Endodermal cell (in vitro differentiated cells): ENCODE measurements around the gene FGD4. TPM values are rescaled to one million over a fixed set of nuclear protein-coding genes. Genes with fewer than 3 reads are reported as not detected.

Experiments
- DNase-seq: peaks from one replicate; pipeline ENCODE4 v3.0.0-alpha.2; 2017
- H3K27ac ChIP-seq: 2 replicates; pipeline ENCODE4 v1.5.1; 2013; ENCODE audit warnings: mild to moderate bottlenecking, low read depth, low read length, moderate library complexity
- H3K27me3 ChIP-seq: 2 replicates; pipeline ENCODE4 v1.6.1; 2013; ENCODE audit warnings: mild to moderate bottlenecking, low read length, moderate library complexity; ENCODE audit not compliant: insufficient read depth, control insufficient read depth, poor library complexity, severe bottlenecking
- H3K36me3 ChIP-seq: 2 replicates; pipeline ENCODE4 v1.7.0; 2013; ENCODE audit warnings: mild to moderate bottlenecking, low read length, moderate library complexity; ENCODE audit not compliant: control insufficient read depth, insufficient read depth
- H3K4me1 ChIP-seq: one replicate; pipeline ENCODE4 v1.7.0; 2013; ENCODE audit warnings: low read length; ENCODE audit not compliant: control insufficient read depth, insufficient read depth
- H3K4me3 ChIP-seq: 2 replicates; pipeline ENCODE4 v1.5.1; 2013; ENCODE audit warnings: mild to moderate bottlenecking, low read length, moderate library complexity
- H3K9ac ChIP-seq: 2 replicates; pipeline ENCODE4 v1.6.1; 2013; ENCODE audit warnings: mild to moderate bottlenecking, low read length, moderate library complexity; ENCODE audit not compliant: poor library complexity, severe bottlenecking; ENCODE audit errors: extremely low read depth
- H3K9me3 ChIP-seq: 2 replicates; pipeline ENCODE4 v1.6.1; 2013; ENCODE audit warnings: mild to moderate bottlenecking, low read length, moderate library complexity; ENCODE audit not compliant: control insufficient read depth
- H3K27ac Mint-ChIP-seq: 2 replicates; pipeline ENCODE4 v1.8.0; 2020; ENCODE audit warnings: mixed read lengths
- H3K27me3 Mint-ChIP-seq: 2 replicates; pipeline ENCODE4 v1.8.0; 2021; ENCODE audit warnings: mild to moderate bottlenecking, mixed read lengths; ENCODE audit not compliant: insufficient read depth
- H3K36me3 Mint-ChIP-seq: 2 replicates; pipeline ENCODE4 v1.8.0; 2020; ENCODE audit warnings: low read depth, mixed read lengths
- H3K4me1 Mint-ChIP-seq: 2 replicates; pipeline ENCODE4 v1.8.0; 2020; ENCODE audit warnings: mixed read lengths
- H3K4me3 Mint-ChIP-seq: 2 replicates; pipeline ENCODE4 v1.8.0; 2020; ENCODE audit warnings: mild to moderate bottlenecking, moderate library complexity, mixed read lengths
- H3K9me3 Mint-ChIP-seq: 2 replicates; pipeline ENCODE4 v1.8.0; 2020; ENCODE audit warnings: mild to moderate bottlenecking, mixed read lengths
- CTCF ChIP-seq: fragments of 200-600 bp; sonication (generic); conservative IDR thresholded peaks from 2 replicates; pipeline ENCODE4 v1.5.0; 2021; ENCODE audit warnings: antibody characterized with exemption, mild to moderate bottlenecking
- WGBS, 2 experiments: methylation state at CpG; one replicate each; pipeline versions ENCODE4 v1.1.5 to v1.1.7; 2013; ENCODE audit warnings: missing lambda C conversion rate in 2 of 2, mixed read lengths in 1 of 2; ENCODE audit not compliant: insufficient coverage in 1 of 2, insufficient read length in 1 of 2; 5-methylcytosine and 5-hydroxymethylcytosine counted together
- total RNA-seq, 2 donors: library from RNA; stranded (reverse); fragmentation: NEBNext Ultra II Directional in 1 of 2; extraction: Animal tissue kit (Norgen Biotek cat#: 25700) in 1 of 2; gene quantifications; 2 replicates in 1 of 2; 3 replicates in 1 of 2; pipeline ENCODE4 v1.2.1, GENCODE V29; 2021

The FGD4 gene
- total RNA-seq, 2 donors from 2014 or later, result 27.6 to 57.7 TPM

- peaks cover 25% of the 10 kb centered on the region for H3K36me3 Mint-ChIP-seq
- no peak for DNase-seq
- H3K4me1 ChIP-seq, result no peaks in the 10 kb centered on the region
- peak overlapping the region; percentile 83 for H3K4me3 Mint-ChIP-seq
- H3K9me3 ChIP-seq, result no peaks in the 10 kb centered on the region
- no peak overlapping the region for H3K27ac ChIP-seq
- H3K9ac ChIP-seq, result no peak overlapping the region
- peak overlapping the region; percentile 93 for H3K4me3 ChIP-seq
- H3K27me3 Mint-ChIP-seq, result no peaks in the 10 kb centered on the region
- H3K9me3 Mint-ChIP-seq, result no peaks in the 10 kb centered on the region
- TF ChIP-seq CTCF, result no peak
- no peaks in the 10 kb centered on the region for H3K27me3 ChIP-seq
- no peak overlapping the region for H3K27ac Mint-ChIP-seq
- peaks cover 13% of the 10 kb centered on the region for H3K4me1 Mint-ChIP-seq
- H3K36me3 ChIP-seq, result peaks cover 4% of the 10 kb centered on the region
These were observed 281.4 kb downstream of the FGD4 start for GRCh38 chr12:32680787-32681186.

GRCh38 chr12:32681272-32681671 is 281.9 kb downstream of the FGD4 start:
- no peaks in the 10 kb centered on the region for H3K9me3 ChIP-seq
- H3K36me3 ChIP-seq, result peaks cover 8% of the 10 kb centered on the region
- H3K4me1 ChIP-seq, result no peaks in the 10 kb centered on the region
- H3K27ac Mint-ChIP-seq, result no peak overlapping the region
- H3K9me3 Mint-ChIP-seq, result no peaks in the 10 kb centered on the region
- H3K27me3 Mint-ChIP-seq, result no peaks in the 10 kb centered on the region
- H3K4me3 ChIP-seq, result peak overlapping the region; percentile 93
- no peak overlapping the region for H3K27ac ChIP-seq
- H3K4me1 Mint-ChIP-seq, result peaks cover 13% of the 10 kb centered on the region
- DNase-seq, result no peak
- H3K9ac ChIP-seq, result no peak overlapping the region
- TF ChIP-seq CTCF, result no peak
- peak overlapping the region; percentile 83 for H3K4me3 Mint-ChIP-seq
- no peaks in the 10 kb centered on the region for H3K27me3 ChIP-seq
- WGBS, 2 experiments, result 87 to 90% methylated on average over 4 to 5 of the region's 11 CpGs
- H3K36me3 Mint-ChIP-seq, result peaks cover 28% of the 10 kb centered on the region

GRCh38 chr12:32686340-32686739 is 287.0 kb downstream of the FGD4 start:
- Histone ChIP-seq H3K27ac (no peak overlapping the region), H3K9me3 (peaks cover 9% of the 10 kb centered on the region), H3K4me3 (no peak overlapping the region), H3K9ac (no peak overlapping the region), H3K36me3 (peaks cover 16% of the 10 kb centered on the region), H3K27me3 (no peaks in the 10 kb centered on the region), H3K4me1 (no peaks in the 10 kb centered on the region)
- Mint-ChIP-seq H3K4me3 (no peak overlapping the region), H3K9me3 (peaks cover 4% of the 10 kb centered on the region), H3K36me3 (peaks cover 47% of the 10 kb centered on the region), H3K4me1 (peaks cover 14% of the 10 kb centered on the region), H3K27me3 (no peaks in the 10 kb centered on the region), H3K27ac (no peak overlapping the region)
- WGBS, 2 experiments, result 100% methylated on average over 1 of the region's 1 CpG; no CpG with 5 or more reads in 1 of the 2 experiments
- no peak for TF ChIP-seq CTCF
- DNase-seq, result no peak
